Endothelial cell of umbilical vein (primary cell): ENCODE results near the gene C4BPA.

Source experiments
- CTCF ChIP-seq, 2 donors: IDR thresholded peaks; 1 replicate in 1 of 2; 2 replicates in 1 of 2; pipeline ENCODE4 v1.5.1; 2011; ENCODE audit warnings: low read length in 2 of 2, mild to moderate bottlenecking in 2 of 2, moderate library complexity in 2 of 2, control low read depth in 1 of 2, inconsistent platforms in 1 of 2, low read depth in 1 of 2; ENCODE audit not compliant: insufficient read depth in 1 of 2; ENCODE audit errors: extremely low read depth in 1 of 2
- EZH2 ChIP-seq: IDR thresholded peaks from 2 replicates; pipeline ENCODE4 v1.6.1; 2012; ENCODE audit warnings: borderline replicate concordance, low read depth, mild to moderate bottlenecking, moderate library complexity, low read length, inconsistent platforms; ENCODE audit not compliant: severe bottlenecking
- FOS ChIP-seq: IDR thresholded peaks from 2 replicates; pipeline ENCODE4 v1.6.1; 2011; ENCODE audit warnings: mild to moderate bottlenecking, low read length, moderate library complexity, borderline replicate concordance; ENCODE audit not compliant: insufficient read depth
- GATA2 ChIP-seq: IDR thresholded peaks from 2 replicates; pipeline ENCODE4 v1.7.0; 2011; ENCODE audit warnings: low read depth, mild to moderate bottlenecking, moderate library complexity, mixed read lengths, low read length; ENCODE audit not compliant: insufficient read length, insufficient read depth
- JUN ChIP-seq: IDR thresholded peaks from 2 replicates; pipeline ENCODE4 v1.6.1; 2011; ENCODE audit warnings: borderline replicate concordance, low read depth; ENCODE audit not compliant: insufficient read length, insufficient read depth
- MYC ChIP-seq: IDR thresholded peaks from one replicate; pipeline ENCODE4 v1.6.1; 2011; ENCODE audit warnings: mild to moderate bottlenecking, low read depth, low read length
- POLR2A ChIP-seq: IDR thresholded peaks from 2 replicates; pipeline ENCODE4 v1.6.1; 2012; ENCODE audit warnings: low read depth, mild to moderate bottlenecking, control low read depth, low read length
- POLR2AphosphoS5 ChIP-seq: IDR thresholded peaks from 2 replicates; pipeline ENCODE4 v1.6.1; 2012; ENCODE audit warnings: low read depth, mild to moderate bottlenecking, control low read depth, low read length, moderate library complexity; ENCODE audit not compliant: insufficient read depth
- TF ChIP-seq, protein P1 (sequence below): IDR thresholded peaks from 2 replicates; pipeline ENCODE4 v1.6.1; 2011; ENCODE audit not compliant: insufficient read depth, insufficient read length

GRCh38 chr1:207072233-207072632, 31.8 kb upstream of the C4BPA start:
- TF ChIP-seq EZH2 (no peak), POLR2A (no peak), CTCF (IDR thresholded peaks at IDR 0.05; ENCODE audit: extremely low read depth in 1 of 2, insufficient read depth in 1 of 2, low read depth in 1 of 2, low read length in 2 of 2) (no peak), POLR2AphosphoS5 (no peak), FOS (no peak), GATA2 (no peak), MYC (no peak), JUN (no peak)
- TF ChIP-seq, protein P1, sequence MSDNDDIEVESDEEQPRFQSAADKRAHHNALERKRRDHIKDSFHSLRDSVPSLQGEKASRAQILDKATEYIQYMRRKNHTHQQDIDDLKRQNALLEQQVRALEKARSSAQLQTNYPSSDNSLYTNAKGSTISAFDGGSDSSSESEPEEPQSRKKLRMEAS, result no peak
